GM12892 (cell line): ENCODE results near the gene BTNL3.
"Not testable (repeated sequence)": the region's sequence is repeated elsewhere in the genome, so short reads cannot be mapped to it uniquely, and the experiment has no call there.

Source experiments
- DNase-seq: peaks from one replicate; pipeline ENCODE4 v3.0.0; 2011; ENCODE audit not compliant: insufficient read length
- FAIRE-seq: peaks from 2 replicates; lab custom pipeline; 2011; peaks lifted over from hg19 to GRCh38; lab: Jason Lieb, UNC
- POLR2A ChIP-seq: IDR thresholded peaks from 2 replicates; pipeline ENCODE4 v1.6.1; 2011; ENCODE audit warnings: low read depth, low read length, control low read depth
- POLR2AphosphoS5 ChIP-seq: IDR thresholded peaks from 2 replicates; pipeline ENCODE4 v1.6.1; 2011; ENCODE audit warnings: low read depth, low read length, control low read depth
- TAF1 ChIP-seq: IDR thresholded peaks from 2 replicates; pipeline ENCODE4 v1.6.1; 2011; ENCODE audit warnings: low read depth, mild to moderate bottlenecking, control low read depth, low read length, borderline replicate concordance

The BTNL3 gene

DNA sequence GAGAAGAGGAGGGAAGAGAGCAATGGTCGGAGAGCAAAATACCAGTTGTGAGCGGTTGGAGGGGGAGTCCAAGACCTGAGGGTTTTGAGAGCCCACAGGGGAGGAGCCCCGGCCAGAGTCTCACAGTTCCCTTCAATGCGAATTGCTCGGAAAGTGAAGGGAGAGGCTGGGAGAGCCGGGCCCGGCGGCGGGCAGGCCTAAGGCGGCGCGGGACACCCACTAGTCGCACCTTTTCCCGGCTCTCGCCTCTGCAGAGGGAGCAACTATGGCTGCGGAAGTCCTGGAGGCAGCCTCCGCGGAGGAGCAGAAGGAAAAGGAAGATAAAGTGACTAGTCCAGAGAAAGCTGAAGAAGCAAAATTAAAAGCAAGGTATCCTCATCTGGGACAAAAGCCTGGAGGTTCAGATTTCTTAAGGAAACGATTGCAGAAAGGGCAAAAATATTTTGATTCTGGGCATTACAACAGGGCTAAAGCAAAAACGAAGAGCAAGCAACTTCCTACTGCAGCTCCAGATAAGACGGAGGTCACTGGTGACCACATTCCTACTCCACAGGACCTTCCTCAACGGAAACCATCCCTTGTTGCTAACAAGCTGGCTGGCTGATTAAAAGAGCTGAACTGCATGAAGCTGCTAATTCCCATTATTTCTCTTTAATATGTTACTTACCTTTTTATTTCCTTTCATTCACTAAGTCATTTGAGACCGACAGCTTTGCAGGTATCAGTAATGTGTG, 6.5 kb upstream of the BTNL3 start:
- DNase-seq (no peak), FAIRE-seq (no peak)
- TF ChIP-seq POLR2AphosphoS5 (no peak), TAF1 (no peak), POLR2A (no peak)

DNA sequence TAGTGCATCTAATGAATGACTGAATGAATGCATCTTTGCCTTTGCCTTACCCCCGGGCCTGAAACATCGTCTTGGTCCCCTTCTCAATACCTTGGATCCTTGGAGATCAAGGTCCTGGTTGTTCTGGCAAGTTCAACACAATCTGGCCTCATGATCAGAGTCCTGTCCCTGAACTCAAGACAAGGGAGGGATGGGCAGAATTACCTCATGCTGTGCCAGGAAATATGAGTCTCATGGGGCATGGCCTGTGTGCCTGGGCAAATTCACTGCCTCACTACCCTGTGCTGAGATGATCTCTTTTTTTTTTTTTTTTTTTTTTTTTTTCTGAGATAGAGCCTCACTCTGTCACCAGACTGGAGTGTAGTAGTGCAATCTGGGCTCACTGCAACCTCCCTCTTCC, 630 bp upstream of the BTNL3 start:
- TF ChIP-seq POLR2A, result no peak
- DNase-seq (no peak), FAIRE-seq (no peak)

DNA sequence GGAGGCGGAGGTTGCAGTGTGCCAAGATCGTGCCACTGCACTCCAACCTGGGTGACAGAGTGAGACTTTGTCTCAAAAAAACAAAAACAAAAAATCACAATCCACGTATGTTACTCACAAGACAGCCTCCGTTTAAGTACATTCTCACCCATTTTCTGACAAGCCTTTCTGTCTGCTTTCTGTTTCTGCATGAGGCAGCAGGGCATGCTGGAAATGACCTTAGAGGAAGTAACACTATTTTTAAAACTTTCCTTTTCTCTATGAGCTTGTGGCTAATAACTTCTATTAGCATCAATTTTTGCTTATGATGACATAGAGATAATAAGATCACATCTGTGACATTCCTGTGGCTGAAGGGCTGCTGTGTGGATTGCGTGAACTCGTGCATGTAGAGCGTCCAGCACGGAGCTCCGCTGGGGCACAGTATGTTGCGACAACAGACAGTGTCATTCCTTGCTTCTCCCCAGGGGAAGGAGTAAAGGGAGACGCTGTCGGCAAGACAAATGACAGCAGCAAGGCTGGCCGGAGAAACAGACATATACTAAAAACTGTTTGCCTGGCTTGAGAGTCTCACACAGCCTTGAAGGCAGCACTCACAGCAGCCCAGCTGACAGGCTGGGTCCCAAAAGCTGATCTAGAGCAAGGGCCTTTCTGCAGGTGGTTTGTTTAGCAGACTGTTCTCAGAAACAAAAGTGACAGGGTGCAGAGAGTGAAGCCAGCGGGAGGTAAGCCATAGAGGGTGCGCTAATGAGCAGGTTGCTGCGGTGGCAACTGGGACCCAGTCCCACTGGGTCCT, 1.6 kb downstream of the BTNL3 start:
- no peak for DNase-seq
- TF ChIP-seq TAF1 (no peak), POLR2A (no peak), POLR2AphosphoS5 (no peak)
- FAIRE-seq, result peak; percentile 69

DNA sequence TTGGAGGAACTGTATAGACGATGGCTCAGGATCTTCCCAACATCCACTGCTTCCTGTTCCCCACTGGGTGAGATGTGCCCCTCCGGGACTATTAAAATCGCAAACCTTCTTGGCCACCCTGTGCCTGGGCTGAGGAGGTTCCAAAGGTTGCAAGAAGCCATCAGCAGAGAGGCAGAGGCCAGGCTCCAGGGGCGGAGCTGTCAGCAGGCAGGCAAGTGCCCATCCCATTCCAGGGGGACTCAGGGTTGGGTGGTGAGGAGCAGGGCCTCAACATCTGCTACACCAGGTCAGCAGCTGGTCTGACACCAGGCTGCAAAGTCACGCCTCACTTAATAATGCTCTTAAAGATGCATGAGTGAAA, 2.2 kb downstream of the BTNL3 start:
- TF ChIP-seq POLR2AphosphoS5 (no peak), TAF1 (no peak), POLR2A (no peak)
- DNase-seq (no peak), FAIRE-seq (no peak)

DNA sequence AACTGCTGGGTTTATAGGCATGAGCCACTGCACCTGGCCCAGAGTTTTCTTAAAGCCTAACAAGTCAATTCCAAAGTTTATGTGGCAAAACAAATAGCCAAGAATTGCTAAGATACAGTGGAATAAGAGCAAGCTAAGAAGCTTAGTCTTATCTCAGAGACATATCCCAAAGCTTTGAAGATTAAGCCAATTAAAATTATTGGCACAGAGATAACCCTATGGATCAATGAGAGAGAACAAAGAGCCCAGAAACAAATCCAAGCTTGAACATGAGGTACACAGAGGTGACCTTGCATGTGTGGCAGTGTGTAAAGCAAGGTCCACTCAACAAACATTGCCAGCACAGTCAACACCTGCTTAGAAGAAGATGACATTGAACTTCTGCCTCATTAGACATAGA, 13.3 kb downstream of the BTNL3 start:
- DNase-seq, result no peak
- no peak for FAIRE-seq
- TF ChIP-seq POLR2AphosphoS5 (no peak), TAF1 (no peak), POLR2A (no peak)

DNA sequence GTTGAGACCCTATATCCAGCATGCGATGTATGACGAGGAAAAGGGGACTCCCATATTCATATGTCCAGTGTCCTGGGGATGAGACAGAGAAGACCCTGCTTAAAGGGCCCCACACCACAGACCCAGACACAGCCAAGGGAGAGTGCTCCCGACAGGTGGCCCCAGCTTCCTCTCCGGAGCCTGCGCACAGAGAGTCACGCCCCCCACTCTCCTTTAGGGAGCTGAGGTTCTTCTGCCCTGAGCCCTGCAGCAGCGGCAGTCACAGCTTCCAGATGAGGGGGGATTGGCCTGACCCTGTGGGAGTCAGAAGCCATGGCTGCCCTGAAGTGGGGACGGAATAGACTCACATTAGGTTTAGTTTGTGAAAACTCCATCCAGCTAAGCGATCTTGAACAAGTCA, 17.1 kb downstream of the BTNL3 start:
- FAIRE-seq, result no peak
- no peak for DNase-seq
- TF ChIP-seq POLR2A (no peak), TAF1 (no peak), POLR2AphosphoS5 (no peak)

DNA sequence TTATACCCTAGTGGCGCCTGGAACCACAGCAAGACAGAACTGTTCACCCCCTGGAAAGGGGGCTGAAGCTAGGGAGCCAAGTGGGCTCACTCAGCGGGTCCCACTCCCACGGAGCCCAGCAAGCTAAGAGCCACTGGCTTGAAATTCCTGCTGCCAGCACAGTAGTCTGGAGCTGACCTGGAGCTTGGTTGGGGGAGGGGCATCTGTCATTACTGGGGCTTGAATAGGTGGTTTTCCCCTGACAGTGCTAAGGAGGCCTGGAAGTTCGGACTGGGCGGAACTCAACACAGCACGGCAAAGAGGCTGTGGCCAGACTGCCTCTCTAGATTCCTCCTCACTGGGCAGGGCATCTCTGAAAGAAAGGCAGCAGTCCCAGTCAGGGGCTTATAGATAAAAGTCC, 19.5 kb downstream of the BTNL3 start:
- no peak for TF ChIP-seq POLR2AphosphoS5
- TF ChIP-seq TAF1, result no peak
- no peak for TF ChIP-seq POLR2A
- no peak for FAIRE-seq
- DNase-seq, result no peak

DNA sequence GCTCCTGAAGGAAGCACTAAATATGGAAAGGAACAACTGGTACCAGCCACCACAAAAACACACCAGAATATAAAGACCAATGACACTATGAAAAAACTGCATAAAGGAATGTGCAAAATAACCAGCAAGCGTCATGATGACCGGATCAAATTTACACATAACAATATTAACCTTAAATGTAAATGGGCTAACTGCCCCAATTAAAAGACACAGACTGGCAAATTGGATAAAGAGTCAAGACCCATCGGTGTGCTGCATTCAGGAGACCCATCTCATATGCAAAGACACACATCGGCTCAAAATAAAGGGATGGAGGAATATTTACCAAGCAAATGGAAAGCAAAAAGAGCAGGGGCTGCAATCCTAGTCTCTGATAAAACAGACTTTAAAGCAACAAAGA, 21.4 kb downstream of the BTNL3 start:
- not testable (repeated sequence) for DNase-seq, FAIRE-seq

DNA sequence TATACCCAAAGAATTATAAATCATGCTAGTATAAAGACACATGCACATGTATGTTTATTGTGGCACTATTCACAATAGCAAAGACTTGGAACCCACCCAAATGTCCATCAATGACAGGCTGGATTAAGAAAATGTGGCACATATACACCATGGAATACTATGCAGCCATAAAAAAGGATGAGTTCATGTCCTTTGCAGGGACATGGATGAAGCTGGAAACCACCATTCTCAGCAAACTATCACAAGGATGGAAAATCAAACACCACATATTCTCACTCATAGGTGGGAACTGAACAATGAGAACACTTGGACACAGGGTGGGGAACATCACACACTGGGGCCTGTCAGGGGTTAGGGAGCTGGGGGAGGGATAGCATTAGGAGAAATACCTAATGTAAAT, 26.0 kb downstream of the BTNL3 start:
- DNase-seq, FAIRE-seq: not testable (repeated sequence)

DNA sequence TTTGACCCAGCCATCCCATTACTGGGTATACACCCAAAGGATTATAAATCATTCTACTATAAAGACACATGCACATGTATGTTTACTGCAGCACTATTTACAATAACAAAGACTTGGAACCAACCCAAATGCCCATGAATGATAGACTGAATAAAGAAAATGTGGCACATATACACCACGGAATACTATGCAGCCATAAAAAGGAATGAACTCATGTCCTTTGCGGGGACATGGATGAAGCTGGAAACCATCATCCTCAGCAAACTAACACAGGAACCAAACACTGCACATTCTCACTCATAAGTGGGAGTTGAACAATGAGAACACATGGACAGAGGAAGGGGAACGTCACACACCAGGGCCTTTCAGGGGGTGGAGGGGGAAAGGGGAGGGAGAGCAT, 28.8 kb downstream of the BTNL3 start:
- not testable (repeated sequence) for DNase-seq, FAIRE-seq

DNA sequence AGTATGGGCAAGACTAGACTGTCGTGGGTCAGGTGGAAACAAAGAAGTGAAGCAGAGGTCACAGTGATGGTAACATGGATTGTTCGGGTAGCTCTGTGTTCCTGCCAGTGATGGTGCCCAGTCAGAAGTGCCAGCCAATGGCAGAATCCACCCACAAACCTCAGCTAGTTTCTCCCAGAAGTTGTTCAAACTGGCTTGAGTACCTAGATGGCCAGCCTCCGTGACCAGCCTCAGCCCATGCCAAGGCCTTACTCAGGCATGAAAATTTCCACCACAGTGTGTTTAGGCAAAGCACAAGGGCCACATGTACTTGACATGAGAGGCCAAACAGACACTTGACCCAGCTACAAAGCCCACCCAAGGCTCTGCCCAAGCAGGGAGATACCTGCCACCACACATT, 32.0 kb downstream of the BTNL3 start:
- DNase-seq (no peak), FAIRE-seq (no peak)
- TF ChIP-seq POLR2AphosphoS5 (no peak), TAF1 (no peak), POLR2A (no peak)

DNA sequence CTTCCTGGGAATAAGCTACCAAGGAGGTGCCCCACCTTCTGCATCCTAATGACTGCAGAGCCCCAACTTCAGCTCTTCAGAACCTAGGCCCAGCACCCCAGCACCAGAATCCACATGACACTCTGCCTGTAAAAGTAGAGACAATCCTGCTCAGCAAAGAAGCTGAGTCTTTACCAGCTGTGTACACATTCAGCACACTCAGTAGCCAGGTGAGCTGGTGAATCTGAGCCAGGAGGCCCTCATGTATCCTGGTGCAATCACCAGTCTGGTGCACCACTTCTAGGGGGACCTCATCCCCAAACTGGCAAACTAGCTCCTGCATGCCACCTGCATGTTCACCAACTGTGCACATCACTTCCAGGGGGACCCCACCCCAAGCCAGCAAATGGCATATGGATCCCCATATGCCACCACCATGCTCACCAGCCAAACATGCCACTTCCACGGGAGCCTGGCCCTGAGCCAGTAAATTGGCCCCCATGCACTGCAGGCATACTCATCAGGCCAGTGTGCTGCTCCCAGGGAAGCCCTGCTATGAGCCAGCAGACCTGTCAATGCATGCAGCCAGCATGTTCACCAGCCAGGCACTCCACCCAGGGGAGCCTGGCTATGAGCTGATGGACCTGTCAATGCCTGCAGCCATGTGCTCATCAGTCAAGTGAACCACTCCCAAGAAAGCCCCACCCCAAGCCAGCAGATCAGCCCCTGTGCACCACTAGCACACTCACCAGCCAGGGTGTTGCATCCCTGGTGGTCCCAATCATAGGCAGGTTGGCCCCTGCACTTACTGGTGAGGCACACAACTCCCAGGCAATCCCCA, 35.8 kb downstream of the BTNL3 start:
- DNase-seq, result no peak
- TF ChIP-seq POLR2A, result no peak
- no peak for FAIRE-seq

DNA sequence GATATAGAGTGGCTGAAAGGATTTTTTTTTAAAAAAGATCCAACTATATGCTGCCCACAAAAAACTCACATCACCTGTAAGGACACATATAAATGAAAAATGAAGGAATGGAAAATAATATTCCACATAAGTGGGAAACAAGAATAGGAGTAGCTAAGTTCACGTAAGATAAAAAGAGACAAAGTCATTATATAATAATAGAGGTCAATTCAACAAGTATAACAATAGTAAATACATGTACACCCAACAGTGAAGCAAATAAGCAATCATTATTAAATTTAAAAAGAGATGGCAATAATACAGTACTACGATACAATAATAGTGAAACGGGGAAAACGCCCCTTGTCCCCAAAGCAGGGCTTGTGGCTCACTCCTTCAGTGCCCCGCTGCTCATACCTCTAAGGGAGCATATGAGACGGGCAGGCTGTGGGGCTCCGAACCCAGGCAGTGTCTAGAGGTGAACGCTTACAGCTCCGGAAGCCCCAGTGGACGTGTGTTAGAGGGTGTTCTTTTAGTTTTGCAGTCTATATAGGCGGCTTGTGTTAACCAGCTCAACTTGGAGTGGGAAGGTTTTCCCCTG, 38.9 kb downstream of the BTNL3 start:
- no peak for TF ChIP-seq POLR2A
- no peak for TF ChIP-seq POLR2AphosphoS5
- TF ChIP-seq TAF1, result no peak
- DNase-seq (no peak), FAIRE-seq (no peak)
